ENCODE measurements around the gene CABCOCO1. TPM values are rescaled to one million over a fixed set of nuclear protein-coding genes. Genes with fewer than 3 reads are reported as not detected.

The CABCOCO1 gene
- total and polyA plus RNA-seq, 9 of the 15 experiments (the other 6 are each of a cell fraction or from before 2014, with no cell fraction given): 0.04 TPM; not detected in 8

DNA sequence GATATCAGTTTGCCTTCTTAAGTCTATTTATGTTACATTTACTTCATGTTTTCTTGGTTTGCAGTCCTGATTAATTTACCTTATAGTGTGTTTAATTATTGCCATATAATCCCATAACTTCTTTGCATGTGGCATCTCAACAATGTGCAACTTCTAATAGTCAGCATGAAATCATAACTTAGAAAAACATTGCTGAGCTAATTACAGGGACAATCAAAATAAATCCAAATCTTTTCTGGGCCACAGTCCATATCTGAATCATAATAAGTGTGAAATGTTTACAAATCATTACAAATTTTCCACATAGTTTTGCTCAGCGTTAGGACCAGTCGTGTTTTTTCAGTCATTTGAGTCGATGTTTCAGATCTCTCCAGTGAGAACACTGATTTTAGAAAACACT is 29.1 kb upstream of the CABCOCO1 start (continued):
- TF ChIP-seq, protein P1, sequence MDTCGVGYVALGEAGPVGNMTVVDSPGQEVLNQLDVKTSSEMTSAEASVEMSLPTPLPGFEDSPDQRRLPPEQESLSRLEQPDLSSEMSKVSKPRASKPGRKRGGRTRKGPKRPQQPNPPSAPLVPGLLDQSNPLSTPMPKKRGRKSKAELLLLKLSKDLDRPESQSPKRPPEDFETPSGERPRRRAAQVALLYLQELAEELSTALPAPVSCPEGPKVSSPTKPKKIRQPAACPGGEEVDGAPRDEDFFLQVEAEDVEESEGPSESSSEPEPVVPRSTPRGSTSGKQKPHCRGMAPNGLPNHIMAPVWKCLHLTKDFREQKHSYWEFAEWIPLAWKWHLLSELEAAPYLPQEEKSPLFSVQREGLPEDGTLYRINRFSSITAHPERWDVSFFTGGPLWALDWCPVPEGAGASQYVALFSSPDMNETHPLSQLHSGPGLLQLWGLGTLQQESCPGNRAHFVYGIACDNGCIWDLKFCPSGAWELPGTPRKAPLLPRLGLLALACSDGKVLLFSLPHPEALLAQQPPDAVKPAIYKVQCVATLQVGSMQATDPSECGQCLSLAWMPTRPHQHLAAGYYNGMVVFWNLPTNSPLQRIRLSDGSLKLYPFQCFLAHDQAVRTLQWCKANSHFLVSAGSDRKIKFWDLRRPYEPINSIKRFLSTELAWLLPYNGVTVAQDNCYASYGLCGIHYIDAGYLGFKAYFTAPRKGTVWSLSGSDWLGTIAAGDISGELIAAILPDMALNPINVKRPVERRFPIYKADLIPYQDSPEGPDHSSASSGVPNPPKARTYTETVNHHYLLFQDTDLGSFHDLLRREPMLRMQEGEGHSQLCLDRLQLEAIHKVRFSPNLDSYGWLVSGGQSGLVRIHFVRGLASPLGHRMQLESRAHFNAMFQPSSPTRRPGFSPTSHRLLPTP (IDR thresholded peaks at IDR 0.05; ENCODE audit: borderline replicate concordance, extremely low read depth, insufficient read length): no peak
- TF ChIP-seq, protein P2, sequence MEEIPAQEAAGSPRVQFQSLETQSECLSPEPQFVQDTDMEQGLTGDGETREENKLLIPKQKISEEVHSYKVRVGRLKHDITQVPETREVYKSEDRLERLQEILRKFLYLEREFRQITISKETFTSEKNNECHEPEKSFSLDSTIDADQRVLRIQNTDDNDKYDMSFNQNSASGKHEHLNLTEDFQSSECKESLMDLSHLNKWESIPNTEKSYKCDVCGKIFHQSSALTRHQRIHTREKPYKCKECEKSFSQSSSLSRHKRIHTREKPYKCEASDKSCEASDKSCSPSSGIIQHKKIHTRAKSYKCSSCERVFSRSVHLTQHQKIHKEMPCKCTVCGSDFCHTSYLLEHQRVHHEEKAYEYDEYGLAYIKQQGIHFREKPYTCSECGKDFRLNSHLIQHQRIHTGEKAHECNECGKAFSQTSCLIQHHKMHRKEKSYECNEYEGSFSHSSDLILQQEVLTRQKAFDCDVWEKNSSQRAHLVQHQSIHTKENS (CRISPR knock-in tag; IDR thresholded peaks at IDR 0.05): no peak

DNA sequence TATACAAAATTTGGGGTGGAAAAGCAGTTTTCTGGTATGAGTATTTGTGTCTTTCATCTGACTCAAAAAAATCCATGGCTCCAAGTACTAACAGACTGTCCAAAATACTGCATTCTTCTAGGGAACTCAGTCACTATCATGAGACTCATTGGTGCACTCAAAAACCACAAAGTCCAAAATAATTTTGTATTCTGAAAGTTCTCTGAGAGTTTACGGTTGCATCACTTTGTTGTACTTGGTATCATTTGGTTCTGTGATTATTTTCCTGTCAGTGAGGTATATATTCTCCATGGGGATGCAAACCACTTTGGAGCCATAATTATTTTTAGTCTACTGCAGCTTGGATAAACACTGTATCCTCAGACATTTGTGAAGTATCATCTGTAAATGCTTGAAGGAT is 28.0 kb upstream of the CABCOCO1 start:
- Histone ChIP-seq H2AFZ (ENCODE audit: low read depth, low read length) (no peak overlapping the region), H3K79me2 (ENCODE audit: control insufficient read depth, insufficient read depth, low read length) (no peaks in the 10 kb centered on the region), H3K4me2 (ENCODE audit: insufficient read depth, low read length) (no peak overlapping the region), H3K27me3 (ENCODE audit: control insufficient read depth in 2 of 2, insufficient read depth in 2 of 2, low read length in 2 of 2) (no peaks in the 10 kb centered on the region), H3K4me3 (no peak overlapping the region), H3K9me3 (replicated peaks; ENCODE audit: control insufficient read depth, insufficient read depth, low read depth, low read length) (no peaks in the 10 kb centered on the region), H3K9ac (ENCODE audit: insufficient read depth in 1 of 2, low read depth in 2 of 2, low read length in 2 of 2) (no peak overlapping the region), H3K36me3 (ENCODE audit: control insufficient read depth, insufficient read depth, low read length) (no peaks in the 10 kb centered on the region), H3K4me1 (replicated peaks in 1 of 2; ENCODE audit: control insufficient read depth in 2 of 2, insufficient read depth in 2 of 2, low read length in 2 of 2) (no peaks in the 10 kb centered on the region), H3K9me1 (ENCODE audit: control insufficient read depth, insufficient read depth, low read length) (no peaks in the 10 kb centered on the region), H3K27ac (ENCODE audit: extremely low read depth, low read depth, low read length) (no peak overlapping the region), H4K20me1 (replicated peaks; ENCODE audit: control insufficient read depth, insufficient read depth, low read length) (no peaks in the 10 kb centered on the region)
- DNase-seq (ENCODE audit: extremely low read depth in 1 of 4, low spot score in 3 of 4) (no peak), FAIRE-seq (no peak), ATAC-seq (no peak)
- intact Hi-C loops (cut with micrococcal nuclease) (no loop called here), in situ Hi-C loops (cut with MboI) (no loop called here)
- ChIA-PET CTCF (ENCODE audit: low intra/inter-chr PET ratio) (no interaction called here), POLR2A (no interaction called here)
- BruUV-seq (replicated peaks): no TSS peak
- no peak for TF ChIP-seq CEBPG (CRISPR knock-in tag; IDR thresholded peaks at IDR 0.05)
- TF ChIP-seq CEBPG (tag; conservative IDR thresholded peaks at IDR 0.05 in 1 of 2, IDR thresholded peaks at IDR 0.05 in 1 of 2): peak in 1 of 2 experiments; percentile 60; a peak in 2 of 4 replicates
- no peak for TF ChIP-seq ATF1 (CRISPR knock-in tag; IDR thresholded peaks at IDR 0.05)
- no peak for TF ChIP-seq ATF1 (tag; IDR thresholded peaks at IDR 0.05)
- TF ChIP-seq NELFE (IDR thresholded peaks at IDR 0.05; ENCODE audit: insufficient read depth, insufficient read length): no peak
- TF ChIP-seq, protein P3, sequence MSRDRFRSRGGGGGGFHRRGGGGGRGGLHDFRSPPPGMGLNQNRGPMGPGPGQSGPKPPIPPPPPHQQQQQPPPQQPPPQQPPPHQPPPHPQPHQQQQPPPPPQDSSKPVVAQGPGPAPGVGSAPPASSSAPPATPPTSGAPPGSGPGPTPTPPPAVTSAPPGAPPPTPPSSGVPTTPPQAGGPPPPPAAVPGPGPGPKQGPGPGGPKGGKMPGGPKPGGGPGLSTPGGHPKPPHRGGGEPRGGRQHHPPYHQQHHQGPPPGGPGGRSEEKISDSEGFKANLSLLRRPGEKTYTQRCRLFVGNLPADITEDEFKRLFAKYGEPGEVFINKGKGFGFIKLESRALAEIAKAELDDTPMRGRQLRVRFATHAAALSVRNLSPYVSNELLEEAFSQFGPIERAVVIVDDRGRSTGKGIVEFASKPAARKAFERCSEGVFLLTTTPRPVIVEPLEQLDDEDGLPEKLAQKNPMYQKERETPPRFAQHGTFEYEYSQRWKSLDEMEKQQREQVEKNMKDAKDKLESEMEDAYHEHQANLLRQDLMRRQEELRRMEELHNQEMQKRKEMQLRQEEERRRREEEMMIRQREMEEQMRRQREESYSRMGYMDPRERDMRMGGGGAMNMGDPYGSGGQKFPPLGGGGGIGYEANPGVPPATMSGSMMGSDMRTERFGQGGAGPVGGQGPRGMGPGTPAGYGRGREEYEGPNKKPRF (IDR thresholded peaks at IDR 0.05; ENCODE audit: low read depth, low read length): no peak
- no peak for TF ChIP-seq HOXB6 (CRISPR knock-in tag; IDR thresholded peaks at IDR 0.05; ENCODE audit: borderline replicate concordance)
- TF ChIP-seq COPS2 (conservative IDR thresholded peaks at IDR 0.05): no peak
- 13% methylated on average over 1 of the region's 1 CpG for WGBS (ENCODE audit: insufficient coverage, low coverage, missing lambda C conversion rate)

Measured in K562 (cell line).